Neural progenitor cell (in vitro differentiated cells): ENCODE data around the gene TMEM108.

Source experiments
- CTCF ChIP-seq: fragments of 200-600 bp; sonication (generic); IDR thresholded peaks from 2 replicates; pipeline ENCODE4 v1.5.1; 2017; ENCODE audit warnings: antibody characterized with exemption, mild to moderate bottlenecking
- EZH2phosphoT487 ChIP-seq: fragments of 200-600 bp; sonication (generic); IDR thresholded peaks from 2 replicates; pipeline ENCODE4 v1.6.1; 2017; ENCODE audit warnings: antibody characterized with exemption

DNA sequence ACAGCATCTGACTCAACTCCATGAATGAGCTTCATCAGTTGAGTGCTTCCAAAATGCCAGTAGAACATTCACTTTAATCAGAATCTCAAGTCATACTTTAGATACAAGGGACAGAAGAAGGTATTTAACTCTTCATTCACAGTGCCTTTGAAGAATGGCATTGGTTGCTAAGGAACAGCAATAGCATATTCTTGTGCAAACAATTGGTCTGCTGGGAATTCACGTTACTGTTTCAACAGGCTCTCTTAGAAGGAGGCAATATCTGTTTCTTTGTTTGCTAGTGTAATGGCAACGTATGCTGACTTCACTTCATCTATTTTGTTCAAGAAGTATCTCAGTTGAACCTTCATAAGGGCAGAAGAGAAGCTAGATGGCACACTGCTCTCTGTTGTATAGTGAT lies 113.9 kb downstream of the TMEM108 start:
- TF ChIP-seq CTCF, result no peak
- TF ChIP-seq EZH2phosphoT487, result no peak
